HG02798 (cell line): ENCODE measurements around the gene XDH.

ENCODE experiments used
- ATAC-seq: cut with Tn5 transposase; IDR thresholded peaks from one replicate; pipeline ENCODE4 v1.9.1; 2021; ENCODE audit warnings: mild to moderate bottlenecking; ENCODE audit not compliant: unreplicated experiment, poor library complexity

Gene XDH

GRCh38 chr2:31296641-31297287 lies 117.8 kb downstream of the XDH start:
- no peak for ATAC-seq

- ATAC-seq, result no peak
These were observed 120.3 kb downstream of the XDH start for GRCh38 chr2:31294196-31294595.

- ATAC-seq, result no peak
These were observed 126.9 kb downstream of the XDH start for GRCh38 chr2:31287654-31288053.

- no peak for ATAC-seq
These were observed 127.5 kb downstream of the XDH start for GRCh38 chr2:31286961-31287550.

GRCh38 chr2:31286230-31286629 lies 128.3 kb downstream of the XDH start:
- no peak for ATAC-seq
